Measurements from ENCODE around the gene OXCT2. TPM values are rescaled to one million over a fixed set of nuclear protein-coding genes. Genes with fewer than 3 reads are reported as not detected.

The OXCT2 gene
- total and polyA plus RNA-seq, 9 of the 15 experiments (the other 6 are each of a cell fraction or from before 2014, with no cell fraction given) = 0.08 to 0.64 (median 0.22) TPM; not detected in 2

GRCh38 chr1:39816415-39817090, 45.4 kb upstream of the OXCT2 start (continued):
- TF ChIP-seq DEAF1 (CRISPR knock-in tag; IDR thresholded peaks at IDR 0.05) = peak; percentile 97
- peak in 1 of 2 experiments; percentile 42 for TF ChIP-seq E2F6 (IDR thresholded peaks at IDR 0.05; ENCODE audit: borderline replicate concordance in 1 of 2, extremely low read depth in 1 of 2, insufficient read depth in 1 of 2, insufficient read length in 1 of 2, low read depth in 1 of 2, low read length in 1 of 2, poor library complexity in 1 of 2, severe bottlenecking in 1 of 2)
- TF ChIP-seq BCOR (IDR thresholded peaks at IDR 0.05) = no peak
- TF ChIP-seq TAF1 (IDR thresholded peaks at IDR 0.05; ENCODE audit: control insufficient read depth, extremely low read depth, insufficient read depth, low read length, severe bottlenecking) = no peak
- peak; percentile 89 for TF ChIP-seq ESRRA (IDR thresholded peaks at IDR 0.05; ENCODE audit: borderline replicate concordance, low read depth)
- TF ChIP-seq ZNF644 (tag; IDR thresholded peaks at IDR 0.05; ENCODE audit: low read depth) = no peak
- peak; percentile 39; the same call in 1 of the 2 replicates for TF ChIP-seq TARDBP (IDR thresholded peaks at IDR 0.05)
- TF ChIP-seq ATF1 (CRISPR knock-in tag; IDR thresholded peaks at IDR 0.05) = no peak
- TF ChIP-seq ATF1 (tag; IDR thresholded peaks at IDR 0.05) = peak; percentile 77
- TF ChIP-seq NBN (IDR thresholded peaks at IDR 0.05; ENCODE audit: low read depth) = 0 out of 2 replicates have a peak, but pooled peaks have one; percentile 48
- no peak for TF ChIP-seq AFF4 (CRISPR knock-in tag; IDR thresholded peaks at IDR 0.05)
- peak; percentile 41; the same call in 1 of the 2 replicates for TF ChIP-seq TFAP4 (CRISPR knock-in tag; IDR thresholded peaks at IDR 0.05; ENCODE audit: borderline replicate concordance)
- TF ChIP-seq ARID1B (IDR thresholded peaks at IDR 0.05) = peak; percentile 39; the same call in 1 of the 2 replicates
- no peak for TF ChIP-seq KDM1A (IDR thresholded peaks at IDR 0.05)
- TF ChIP-seq TCF3 (CRISPR knock-in tag; IDR thresholded peaks at IDR 0.05) = peak; percentile 32; the same call in 1 of the 2 replicates
- no peak; a peak in 1 of 4 replicates for TF ChIP-seq MLLT1 (IDR thresholded peaks at IDR 0.05)
- peak; percentile 79 for TF ChIP-seq CTBP1 (IDR thresholded peaks at IDR 0.05; ENCODE audit: borderline replicate concordance)
- no peak for TF ChIP-seq MXD1 (CRISPR knock-in tag; IDR thresholded peaks at IDR 0.05; ENCODE audit: borderline replicate concordance, poor library complexity, severe bottlenecking)

All from K562 (cell line).